Glomerular endothelial cell (primary cell): ENCODE results near the gene PLEKHA7. TPM values are rescaled to one million over a fixed set of nuclear protein-coding genes. Genes with fewer than 3 reads are reported as not detected.
"Not testable (repeated sequence)": the region's sequence is repeated elsewhere in the genome, so short reads cannot be mapped to it uniquely, and the experiment has no call there.

Experiments used
- DNase-seq: peaks from one replicate; pipeline ENCODE4 v3.0.0-alpha.2; 2011; ENCODE audit warnings: low read depth, low spot score; ENCODE audit errors: extremely low read depth
- total RNA-seq: library from RNA; depleted of rRNA; stranded (reverse); fragments of >200 nt; gene quantifications from 2 replicates; pipeline ENCODE4 v1.2.3, GENCODE V29; 2015

Gene PLEKHA7
- total RNA-seq, 1 donor from 2014 or later: 0.18 TPM

DNA sequence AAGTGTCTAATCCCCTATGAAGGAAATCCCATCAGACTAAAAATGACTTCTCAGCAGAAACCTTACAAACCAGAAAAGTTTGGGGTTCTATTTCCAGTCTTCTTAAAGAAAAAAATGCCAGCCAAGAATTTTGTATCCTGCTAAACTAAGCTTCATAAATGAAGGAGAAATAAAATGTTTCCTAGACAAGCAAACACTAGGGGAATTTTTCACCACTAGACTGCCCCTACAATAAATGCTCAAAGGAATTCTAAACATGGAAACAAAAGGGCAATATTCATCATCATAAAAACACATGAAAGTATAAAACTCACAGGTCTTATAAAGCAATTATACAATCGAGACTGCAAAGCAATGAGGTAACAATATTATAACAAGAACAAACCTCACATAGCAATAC is 124.3 kb downstream of the PLEKHA7 start:
- DNase-seq: no peak

DNA sequence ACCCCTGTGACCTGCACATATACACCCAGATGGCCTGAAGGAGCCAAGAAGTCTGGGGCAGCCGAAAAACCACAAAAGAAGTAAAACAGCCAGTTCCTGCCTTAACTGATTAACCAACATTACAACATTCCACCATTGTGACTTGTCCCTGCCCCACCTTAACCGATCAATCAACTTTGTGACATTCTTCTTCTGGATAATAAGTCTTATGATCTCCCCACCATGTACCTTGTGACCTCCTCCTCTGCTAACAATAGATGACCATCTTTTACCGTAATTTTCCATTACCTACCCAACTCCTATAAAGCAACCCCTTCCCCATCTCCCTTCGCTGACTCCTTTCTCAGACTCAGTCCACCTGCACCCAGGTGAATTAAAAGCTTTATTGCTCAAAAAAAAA is 125.2 kb downstream of the PLEKHA7 start:
- DNase-seq: not testable (repeated sequence)

DNA sequence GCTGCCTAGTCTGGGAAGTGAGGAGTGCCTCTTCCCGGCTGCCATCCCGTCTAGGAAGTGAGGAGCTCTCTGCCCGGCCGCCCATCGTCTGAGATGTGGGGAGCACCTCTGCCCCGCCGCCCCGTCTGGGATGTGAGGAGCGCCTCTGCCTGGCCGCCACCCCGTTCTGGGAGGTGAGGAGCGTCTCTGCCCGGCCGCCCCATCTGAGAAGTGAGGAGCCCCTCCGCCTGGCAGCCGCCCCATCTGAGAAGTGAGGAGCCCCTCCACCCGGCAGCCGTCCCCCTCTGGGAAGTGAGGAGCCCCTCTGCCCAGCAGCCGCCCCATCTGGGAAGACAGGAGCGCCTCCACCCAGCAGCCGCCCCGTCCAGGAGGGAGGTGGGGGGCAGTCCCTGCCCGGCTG is 126.3 kb downstream of the PLEKHA7 start:
- not testable (repeated sequence) for DNase-seq

DNA sequence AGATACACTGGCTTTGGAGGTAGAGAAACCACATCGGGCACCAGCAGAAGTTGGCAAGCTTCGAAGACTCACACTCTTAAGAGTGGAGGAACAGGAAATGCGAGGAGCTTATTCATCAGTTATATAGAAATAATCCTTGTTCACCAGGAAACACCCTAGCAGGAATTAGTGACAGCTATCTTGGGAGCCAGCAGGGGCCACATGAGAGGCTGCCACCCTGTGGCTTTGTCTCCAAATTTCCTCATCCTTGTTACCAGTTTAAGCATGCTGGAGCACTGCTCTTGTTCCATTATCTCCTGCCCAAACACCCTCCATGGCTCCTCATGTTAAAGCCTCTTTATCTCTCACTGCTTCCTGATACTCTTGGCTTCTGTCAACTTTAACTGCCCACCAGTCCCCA is 131.0 kb downstream of the PLEKHA7 start:
- no peak for DNase-seq

DNA sequence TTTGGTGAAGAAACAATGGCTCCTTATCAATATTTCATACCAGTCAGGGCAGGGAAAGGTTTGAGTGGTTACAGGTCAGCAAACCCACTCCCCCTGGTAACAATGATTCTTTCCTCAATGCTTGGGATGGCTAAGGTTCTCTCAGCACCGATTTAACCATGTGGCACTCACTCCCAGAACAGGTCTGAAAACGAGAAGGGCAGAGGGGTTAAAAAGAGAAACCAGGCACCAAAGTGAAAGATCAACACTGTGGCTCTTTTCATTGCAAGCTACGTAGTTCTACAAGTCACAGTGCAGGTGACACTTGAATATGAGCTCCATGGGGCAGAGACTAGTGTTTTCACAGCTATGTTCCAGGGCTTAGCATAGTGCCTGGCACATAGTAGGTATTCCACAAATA is 132.4 kb downstream of the PLEKHA7 start:
- DNase-seq: no peak

DNA sequence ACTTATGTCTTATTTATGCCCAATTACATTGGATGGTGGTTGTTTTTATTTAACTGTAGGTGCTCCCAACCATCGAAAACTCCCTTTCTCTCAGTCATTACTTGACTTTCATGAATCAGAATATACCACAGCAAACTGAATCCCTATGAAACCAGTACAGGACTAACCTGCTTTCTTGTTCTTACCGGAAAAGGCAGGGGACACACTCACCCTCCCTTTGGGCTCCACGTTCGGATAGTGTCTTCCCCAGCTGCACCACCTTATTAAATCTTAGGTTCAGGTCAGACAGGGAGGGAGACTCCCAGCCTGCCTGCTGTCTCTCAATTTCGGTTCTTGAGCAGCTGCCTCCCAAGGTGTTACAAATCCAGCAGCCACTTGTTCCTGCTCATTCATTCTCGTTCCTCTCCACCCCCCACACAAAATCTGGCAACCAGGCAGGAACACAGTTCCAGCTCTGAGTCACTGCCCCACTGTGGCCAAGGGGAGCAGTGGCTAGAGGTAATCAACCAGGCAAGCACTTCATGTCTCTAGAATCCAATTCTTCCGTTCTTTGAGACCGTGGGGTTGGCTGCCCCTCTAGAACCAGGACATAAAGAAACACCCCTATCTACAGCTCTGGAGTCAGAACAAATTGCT is 133.0 kb downstream of the PLEKHA7 start:
- DNase-seq: no peak

DNA sequence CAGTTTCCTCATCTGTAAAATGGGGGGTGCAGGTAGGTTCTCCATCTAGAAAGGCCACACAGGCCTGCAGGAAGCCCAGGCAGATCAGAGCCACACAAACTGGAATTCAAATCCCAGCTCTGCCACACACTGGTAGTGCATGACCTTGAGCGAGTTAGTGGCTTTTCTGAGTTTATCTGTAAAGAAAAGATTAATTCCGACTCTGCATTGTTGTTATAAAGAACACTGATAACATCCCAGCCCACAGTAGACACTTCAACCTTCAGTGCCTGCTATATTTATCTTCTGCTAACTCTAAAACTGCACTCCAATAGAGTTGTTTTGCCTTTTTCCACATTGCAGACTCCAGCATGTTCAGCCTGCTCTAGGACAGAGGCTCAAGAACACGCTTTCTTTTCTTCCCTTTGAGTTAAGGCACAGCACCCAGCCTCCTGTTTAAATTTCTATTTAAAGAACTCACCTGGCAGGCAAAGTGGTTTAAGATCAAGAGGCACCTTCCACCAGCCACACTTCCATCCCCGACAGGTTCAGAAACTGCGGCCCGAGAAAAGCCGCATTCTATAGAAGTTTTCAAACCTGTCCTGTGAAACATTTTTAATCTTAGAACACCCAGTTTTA is 133.9 kb downstream of the PLEKHA7 start:
- DNase-seq: no peak

DNA sequence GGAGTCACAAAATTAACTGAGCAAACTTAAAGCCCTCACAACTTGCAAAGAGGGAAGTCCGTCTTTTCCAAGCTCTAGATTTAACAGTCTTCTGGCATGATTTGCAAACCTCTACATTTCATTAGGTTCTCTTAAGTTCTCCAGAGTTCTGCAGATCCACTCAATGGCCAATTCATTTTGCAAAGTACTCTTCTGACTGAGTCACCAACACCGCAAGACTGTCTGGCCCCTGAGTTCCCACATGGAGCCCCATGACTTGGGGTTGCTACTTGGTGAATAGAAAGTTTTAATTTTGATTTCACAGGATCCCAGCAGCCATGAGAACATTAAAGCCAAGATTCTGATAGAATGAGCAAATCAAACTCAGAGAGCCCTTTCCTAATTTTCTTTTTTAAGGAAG is 134.5 kb downstream of the PLEKHA7 start:
- no peak for DNase-seq

DNA sequence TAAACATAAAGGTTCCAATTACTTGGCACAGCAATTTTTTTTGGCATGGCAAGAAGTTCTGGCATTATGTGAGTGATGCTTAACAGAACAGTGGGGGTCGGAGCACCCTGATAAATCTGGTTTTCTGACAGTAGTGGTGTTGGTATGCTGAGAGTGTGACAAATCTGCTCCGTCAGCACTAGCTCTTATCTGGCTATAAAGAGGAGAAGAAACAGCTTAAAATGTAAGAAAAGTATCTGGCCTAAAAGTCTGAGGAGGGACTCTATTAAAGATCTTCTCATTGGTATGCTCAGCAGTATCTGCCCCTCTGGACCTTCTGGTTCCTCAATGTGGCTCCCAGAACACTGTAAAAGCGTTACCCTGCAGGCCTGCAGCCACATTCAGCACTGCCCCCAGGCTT is 137.4 kb downstream of the PLEKHA7 start:
- DNase-seq: no peak

DNA sequence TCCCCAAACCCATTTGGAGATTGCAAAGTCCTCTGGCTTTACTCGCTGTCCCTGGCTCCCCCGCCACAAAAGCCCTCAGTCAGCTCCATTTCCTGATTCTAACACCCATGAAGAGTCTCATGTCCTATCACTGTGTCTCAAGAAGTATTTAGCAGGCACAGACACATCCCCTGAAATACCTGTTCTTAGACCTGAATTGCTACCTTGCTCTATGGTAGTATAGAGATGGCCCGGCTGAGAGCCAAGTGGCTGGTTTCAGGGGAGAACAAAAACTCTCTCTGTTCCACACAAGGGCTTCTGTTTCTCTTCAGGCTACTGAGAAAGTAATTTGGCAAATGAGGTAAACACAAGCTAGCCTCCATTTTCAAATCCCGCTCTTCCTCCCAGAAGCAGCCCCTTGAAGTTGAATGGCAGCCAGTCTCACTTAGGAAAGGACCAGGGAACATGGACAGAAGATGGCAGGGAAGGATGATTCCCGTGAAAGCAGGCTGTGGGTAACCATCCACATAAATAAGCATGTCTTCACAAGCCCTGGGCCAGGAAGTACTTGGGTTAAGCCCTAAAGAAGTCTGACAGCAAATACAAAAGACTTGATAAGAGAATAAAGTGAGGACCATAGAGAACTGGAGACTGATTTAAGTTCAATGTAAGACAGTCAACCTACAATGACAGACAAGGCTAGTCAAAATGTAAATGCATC is 138.0 kb downstream of the PLEKHA7 start:
- no peak for DNase-seq

DNA sequence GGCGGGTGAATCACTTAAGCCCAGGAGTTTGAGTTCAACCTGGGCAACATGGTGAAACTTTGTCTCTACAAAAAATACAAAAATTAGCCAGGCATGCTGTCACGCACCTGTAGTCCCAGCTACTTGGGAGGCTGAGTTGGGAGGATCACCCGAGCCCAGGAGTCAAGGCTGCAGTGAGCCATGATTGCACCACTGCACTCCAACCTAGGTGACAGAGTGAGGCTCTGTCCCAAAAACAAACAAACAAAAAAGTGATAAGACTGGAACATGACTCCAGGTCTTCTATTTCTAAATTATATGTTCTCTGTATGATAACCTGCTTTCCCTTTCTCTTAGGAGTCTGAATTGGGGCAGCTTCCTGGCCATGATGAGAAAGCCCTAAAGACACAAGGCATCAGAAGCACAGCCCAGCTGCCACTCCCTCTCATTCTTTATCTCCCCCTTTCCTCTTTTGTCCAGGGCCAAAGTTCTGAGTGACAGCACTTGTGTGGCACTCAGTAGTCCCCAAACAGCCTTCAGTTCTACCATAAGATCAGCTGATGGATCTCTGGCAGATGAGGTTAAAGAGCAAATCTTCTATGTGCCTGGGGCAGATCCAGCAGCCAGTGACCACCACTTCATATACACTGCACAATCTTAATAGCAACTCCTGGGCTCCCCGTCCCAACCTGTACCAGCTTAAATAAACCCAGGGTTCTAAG is 139.8 kb downstream of the PLEKHA7 start:
- no peak for DNase-seq

DNA sequence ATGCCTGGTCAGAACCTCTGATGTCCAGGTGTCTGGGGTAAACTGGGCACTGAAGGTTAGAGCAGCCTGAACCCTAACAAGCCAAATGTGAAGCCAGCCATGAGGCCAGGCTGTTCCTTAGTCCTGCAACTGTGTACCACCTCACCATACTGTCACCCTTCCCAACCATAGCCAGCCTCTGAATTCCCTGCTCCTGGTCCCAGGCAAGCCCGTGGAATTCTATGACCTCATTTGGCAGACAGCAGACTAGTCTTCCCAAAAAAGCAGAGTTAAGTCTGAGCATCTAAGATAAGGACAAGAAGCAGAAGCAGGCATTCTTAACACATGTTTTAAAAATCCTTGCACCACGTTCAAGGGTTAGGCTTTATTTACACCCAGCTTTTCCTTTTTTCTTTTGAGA is 140.9 kb downstream of the PLEKHA7 start:
- DNase-seq: no peak

DNA sequence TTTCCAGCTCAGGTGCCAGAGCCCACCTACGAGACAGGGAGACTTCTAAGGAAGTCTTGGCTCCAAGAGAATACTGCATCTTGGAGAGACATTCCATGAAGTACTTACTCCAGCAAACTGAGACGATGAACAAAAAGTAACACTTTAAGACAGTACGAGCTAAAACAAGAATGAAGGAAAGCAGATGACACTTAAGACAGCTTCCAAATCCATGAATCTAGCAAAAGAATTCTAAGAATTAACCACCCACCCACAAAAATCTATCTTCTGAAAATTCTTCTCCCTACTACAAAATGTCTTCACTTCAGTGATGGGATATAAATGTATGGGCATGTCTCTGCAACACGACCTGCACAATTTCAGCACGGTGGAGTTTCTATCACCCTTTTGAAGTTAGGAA is 142.8 kb downstream of the PLEKHA7 start:
- no peak for DNase-seq

DNA sequence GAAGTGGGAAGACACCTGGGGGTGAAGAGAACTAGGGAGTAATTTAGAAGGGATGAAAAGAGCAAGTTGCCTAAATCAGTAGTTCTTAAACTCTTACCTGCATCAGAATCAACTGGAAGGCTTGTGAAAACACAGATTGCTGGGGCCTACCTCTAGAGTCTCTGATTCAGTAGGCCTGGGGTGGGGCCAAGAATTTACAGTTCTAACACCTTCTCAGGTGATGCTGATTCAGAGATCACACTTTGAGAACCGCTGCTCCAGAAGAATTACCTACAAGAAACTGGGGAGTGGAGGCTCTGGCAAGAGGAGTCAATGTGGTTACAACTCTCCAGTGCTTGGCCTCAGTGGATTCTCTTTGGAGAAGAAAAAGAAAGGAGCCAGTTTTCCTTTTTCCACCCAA is 147.1 kb downstream of the PLEKHA7 start:
- no peak for DNase-seq

DNA sequence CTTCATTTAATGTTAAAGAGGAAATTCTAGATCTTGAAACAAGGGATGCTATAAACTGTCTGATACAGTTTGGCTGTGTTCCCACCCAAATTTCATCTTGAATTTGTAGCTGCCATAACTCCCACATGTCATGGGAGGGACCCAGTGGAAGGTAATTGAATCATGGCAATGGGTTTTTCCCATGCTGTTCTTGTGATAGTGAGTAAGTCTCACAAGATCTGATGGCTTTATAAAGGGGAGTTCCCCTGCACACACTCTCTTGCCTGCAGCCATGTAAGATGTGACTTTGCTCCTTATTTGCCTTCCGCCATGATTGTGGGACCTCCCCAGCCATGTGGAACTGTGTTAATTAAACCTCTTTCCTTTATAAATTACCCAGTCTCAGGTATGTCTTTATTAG is 149.8 kb downstream of the PLEKHA7 start:
- not testable (repeated sequence) for DNase-seq

DNA sequence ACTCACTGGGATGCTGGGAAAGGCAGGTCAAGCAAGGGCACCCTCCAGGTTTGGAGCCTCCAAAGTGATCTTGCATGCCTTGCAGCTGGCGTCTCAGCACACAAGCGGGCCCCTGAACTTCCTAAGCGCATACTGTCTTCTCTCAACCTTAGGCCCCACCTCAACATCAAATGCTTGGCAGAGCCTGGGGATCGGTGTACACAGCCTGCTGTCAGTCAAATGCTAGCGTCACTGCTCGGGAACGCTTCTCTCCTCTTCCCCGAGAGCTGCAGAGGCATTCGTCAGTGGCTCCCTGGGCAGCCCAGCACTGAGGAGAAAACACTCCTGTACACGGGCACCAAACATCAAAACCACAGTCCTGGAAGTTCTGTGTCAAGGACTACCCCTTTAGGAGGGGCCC is 150.8 kb downstream of the PLEKHA7 start:
- no peak for DNase-seq

DNA sequence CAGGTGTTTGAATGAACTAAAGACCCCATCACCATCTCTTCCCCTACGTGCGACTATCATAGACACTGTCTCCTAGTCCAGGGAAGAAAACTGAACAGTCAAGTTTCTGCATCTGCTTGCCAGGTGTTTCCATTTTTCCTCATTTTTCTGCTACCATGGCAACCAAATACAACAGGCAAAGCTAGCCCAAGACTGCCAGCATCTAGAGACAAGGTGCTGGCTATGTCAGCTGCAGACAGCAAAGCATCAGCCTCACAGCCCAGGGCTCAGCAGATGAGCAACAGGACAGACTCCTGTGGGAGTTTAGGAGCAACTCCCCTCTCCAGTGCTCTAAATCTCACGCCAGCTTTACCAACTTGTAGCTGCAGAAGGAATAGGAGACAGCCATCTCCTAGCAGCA is 151.5 kb downstream of the PLEKHA7 start:
- no peak for DNase-seq

DNA sequence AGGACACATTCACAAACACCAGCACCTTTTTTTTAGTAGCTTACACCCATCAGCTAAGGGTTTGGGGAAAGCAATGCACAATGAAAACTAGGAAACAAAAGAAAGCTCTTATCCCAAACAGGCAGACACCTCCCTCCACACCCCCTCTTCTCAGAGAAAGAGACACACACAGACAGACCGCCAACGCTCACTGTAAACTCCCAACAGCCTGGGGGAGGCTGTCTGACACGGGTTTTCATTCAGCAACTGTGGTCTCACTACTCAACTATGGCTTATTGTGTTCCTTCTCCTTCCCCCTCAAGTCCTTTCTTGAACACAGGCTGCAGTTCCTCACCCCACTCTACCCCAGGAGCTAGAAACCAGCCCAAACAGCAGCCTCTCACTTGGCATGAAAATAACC is 152.4 kb downstream of the PLEKHA7 start:
- DNase-seq: no peak

DNA sequence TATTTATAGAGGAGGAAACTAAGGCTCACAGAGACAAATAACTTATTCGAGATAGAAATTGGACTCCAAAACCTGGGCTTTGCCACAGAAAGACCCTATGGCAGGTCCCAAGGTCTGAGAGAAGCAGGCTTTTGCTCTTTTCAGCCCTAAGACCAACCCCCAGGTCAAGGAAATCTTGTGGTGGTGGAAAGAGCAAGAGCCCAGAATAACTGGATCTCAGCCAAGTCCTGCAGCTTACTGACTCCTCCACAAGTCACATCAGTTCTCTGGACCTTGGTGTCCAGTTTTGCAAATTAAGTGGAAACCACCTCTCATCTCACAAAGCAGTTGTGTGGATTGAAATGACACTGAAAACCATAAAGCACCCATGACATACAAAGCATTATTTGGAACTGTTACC is 153.6 kb downstream of the PLEKHA7 start:
- no peak for DNase-seq

DNA sequence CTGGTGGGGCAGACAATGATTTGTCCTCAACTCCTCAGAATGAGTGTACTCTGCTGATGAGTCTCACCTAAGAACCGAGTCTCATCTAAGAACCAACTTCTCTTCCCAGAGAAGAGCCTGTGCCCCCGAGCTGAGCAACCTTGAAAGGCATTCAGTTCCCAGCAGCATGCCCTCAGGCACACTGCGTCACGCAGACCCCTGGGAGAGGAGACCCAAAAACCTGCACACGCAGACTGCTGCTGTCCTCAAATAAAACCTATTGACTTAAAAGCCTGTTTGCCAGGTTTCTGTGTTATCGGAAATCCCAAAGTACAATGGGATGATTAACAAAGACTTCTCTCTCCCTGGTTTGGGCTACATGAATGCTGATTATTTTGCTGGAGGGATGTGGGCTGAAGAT is 154.6 kb downstream of the PLEKHA7 start:
- DNase-seq: no peak

DNA sequence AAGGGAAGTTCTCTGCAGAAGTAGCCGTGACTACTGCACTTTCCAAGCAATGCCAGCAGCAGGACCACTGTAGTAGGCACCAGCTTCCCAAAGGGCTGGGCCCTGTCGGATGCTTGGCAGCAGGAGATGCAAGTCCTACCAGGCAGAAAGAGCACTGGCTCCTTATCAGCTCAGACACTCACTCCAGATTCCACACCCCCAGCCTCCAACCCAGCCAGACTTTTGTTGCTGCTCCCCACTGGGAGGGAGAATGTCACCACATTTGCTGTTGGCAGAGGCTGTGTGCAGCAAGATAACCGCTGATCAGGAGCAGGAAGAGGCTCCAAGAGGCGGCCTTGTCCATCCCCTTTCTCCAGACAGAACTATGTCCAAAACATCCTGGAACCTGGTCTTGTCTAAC is 157.0 kb downstream of the PLEKHA7 start:
- DNase-seq: no peak

DNA sequence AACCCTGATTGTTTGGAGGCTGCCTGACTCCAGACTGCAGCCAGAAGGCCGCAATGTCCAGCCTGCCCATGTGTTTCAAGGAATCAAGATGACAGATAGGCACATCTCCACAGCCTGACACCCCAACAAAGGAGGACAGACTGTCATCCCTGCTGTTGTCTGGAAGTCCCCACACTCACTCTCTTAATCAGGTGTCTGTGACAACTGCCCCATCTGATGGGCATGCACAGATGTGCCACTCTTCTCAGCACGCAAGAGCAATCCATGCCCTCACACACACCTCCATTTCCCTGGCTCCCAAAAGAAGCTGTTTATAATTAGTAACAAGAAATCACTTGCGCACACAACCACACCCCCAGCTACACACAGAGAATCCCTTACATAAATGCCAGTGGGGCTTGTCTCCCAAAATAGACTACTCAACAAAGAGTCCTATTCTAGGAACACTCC is 158.2 kb downstream of the PLEKHA7 start:
- DNase-seq: no peak
